ENCODE results near the gene PSMA6. TPM values are rescaled to one million over a fixed set of nuclear protein-coding genes. Genes with fewer than 3 reads are reported as not detected.

The PSMA6 gene
- total and polyA plus RNA-seq, 2 of the 8 experiments (the other 6 are each of a cell fraction or from before 2014, with no cell fraction given) = 180 to 238 TPM

DNA sequence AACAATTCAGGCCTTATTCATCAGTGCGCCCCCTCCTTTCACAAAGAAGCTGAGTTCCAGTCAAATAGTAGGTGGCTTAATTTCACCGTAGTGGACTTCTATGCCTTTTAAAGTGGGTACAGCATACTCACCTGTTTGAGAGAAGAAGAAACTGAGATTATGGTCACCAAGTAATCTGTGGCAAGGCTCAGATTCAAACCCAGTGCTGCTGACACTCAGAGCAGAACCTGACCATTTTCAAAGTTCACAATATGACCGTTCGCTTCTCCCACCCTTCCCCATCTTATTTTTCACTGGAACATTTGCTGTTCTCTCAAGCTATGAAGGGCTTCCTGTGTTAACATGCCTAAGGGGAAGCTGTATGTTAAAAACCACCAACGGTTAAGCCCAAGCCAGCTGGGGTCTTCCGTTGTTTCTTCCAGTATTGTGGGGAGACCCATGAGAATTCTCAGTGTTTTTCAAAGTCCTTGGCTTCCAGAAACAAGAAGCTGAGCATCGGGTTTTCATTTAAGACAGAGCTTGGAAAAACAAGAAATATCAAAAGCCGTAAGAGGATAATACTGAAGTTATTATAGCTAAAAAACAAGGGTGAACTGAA is 6.1 kb upstream of the PSMA6 start:
- no peaks in the 10 kb centered on the region for H4K20me1 ChIP-seq (replicated peaks in 1 of 2; ENCODE audit: control insufficient read depth in 1 of 2, insufficient read depth in 2 of 2, low read length in 2 of 2)
- no peaks in the 10 kb centered on the region for H3K23me2 ChIP-seq (ENCODE audit: low read depth, low read length)
- no peaks in the 10 kb centered on the region for H3K36me3 ChIP-seq (ENCODE audit: control insufficient read depth in 2 of 4, insufficient read depth in 4 of 4, low read length in 3 of 4)
- no peak overlapping the region for H3K14ac ChIP-seq (ENCODE audit: insufficient read length)
- no peak overlapping the region for H2BK5ac ChIP-seq (ENCODE audit: low read depth, low read length)
- no peak overlapping the region for H2AFZ ChIP-seq (ENCODE audit: low read length)
- no peaks in the 10 kb centered on the region for H3K4me1 ChIP-seq (replicated peaks in 1 of 4; ENCODE audit: control insufficient read depth in 3 of 4, insufficient read depth in 4 of 4, low read length in 3 of 4)
- no peak for TF ChIP-seq JUND (IDR thresholded peaks at IDR 0.05; ENCODE audit: low read length)
- TF ChIP-seq EZH2 (IDR thresholded peaks at IDR 0.05; ENCODE audit: low read depth, low read length, severe bottlenecking) = no peak
- TF ChIP-seq RFX5 (IDR thresholded peaks at IDR 0.05; ENCODE audit: borderline replicate concordance, low read depth, low read length) = no peak
- TF ChIP-seq POU5F1 (IDR thresholded peaks at IDR 0.05; ENCODE audit: low read depth, low read length) = no peak
- TF ChIP-seq ZNF274 (IDR thresholded peaks at IDR 0.05; ENCODE audit: borderline replicate concordance, extremely low read depth, low read length) = no peak
- TF ChIP-seq TEAD4 (IDR thresholded peaks at IDR 0.05; ENCODE audit: low read depth, low read length) = no peak
- TF ChIP-seq ATF2 (IDR thresholded peaks at IDR 0.05; ENCODE audit: low read length) = no peak
- TF ChIP-seq FOSL1 (IDR thresholded peaks at IDR 0.05; ENCODE audit: insufficient read depth, low read depth, low read length) = no peak
- TF ChIP-seq USF2 (IDR thresholded peaks at IDR 0.05; ENCODE audit: low read length) = no peak
- no peak for TF ChIP-seq CEBPB (IDR thresholded peaks at IDR 0.05; ENCODE audit: low read depth, low read length)
- no peak for TF ChIP-seq SIX5 (IDR thresholded peaks at IDR 0.05; ENCODE audit: low read depth, low read length)
- no peaks in the 10 kb centered on the region for H3K27me3 ChIP-seq (replicated peaks in 1 of 4; ENCODE audit: control insufficient read depth in 3 of 4, extremely low read depth in 1 of 4, insufficient read depth in 3 of 4, low read length in 3 of 4)
- H3K4me3 ChIP-seq (ENCODE audit: extremely low read depth in 1 of 4, insufficient read depth in 2 of 4, low read depth in 3 of 4, low read length in 4 of 4) = no peak overlapping the region
- no peaks in the 10 kb centered on the region for H3K9me3 ChIP-seq (ENCODE audit: insufficient read depth in 2 of 2, low read depth in 1 of 2, low read length in 1 of 2)
- H3K27ac ChIP-seq (ENCODE audit: low read depth, low read length) = no peak overlapping the region
- FAIRE-seq = no peak
- no peak overlapping the region for H2BK12ac ChIP-seq (ENCODE audit: low read depth, low read length)
- H3K23ac ChIP-seq (ENCODE audit: insufficient read length) = no peak overlapping the region
- H3K4me2 ChIP-seq (ENCODE audit: insufficient read depth in 1 of 2, low read depth in 2 of 2, low read length in 2 of 2) = no peak overlapping the region
- ChIA-PET CTCF (ENCODE audit: partially characterized antibody) (interaction anchor here (0.8 to 1.3 kb wide), 6 partner anchors 9 to 149 kb away, joined by 3 to 6 read pairs (median 4); no protein-coding TSS in a partner anchor), POLR2A (ENCODE audit: partially characterized antibody) (interaction anchor here (1.0 kb wide), 1 partner anchor 118 kb away, joined by 4 read pairs; the partner anchor contains the start of gene NFKBIA)
- no peak overlapping the region for H2BK120ac ChIP-seq (replicated peaks; ENCODE audit: low read depth, low read length)
- 94% methylated on average over 8 of the region's 8 CpGs; no CpG with 5 or more reads in 1 of the 2 experiments for WGBS, 2 experiments (ENCODE audit: extremely low coverage in 1 of 2, insufficient coverage in 1 of 2, insufficient read length in 1 of 2, insufficient replicate concordance in 2 of 2, low coverage in 1 of 2, low lambda C conversion rate in 2 of 2, missing lambda C conversion rate in 1 of 2)
- no peaks in the 10 kb centered on the region for H3K79me2 ChIP-seq (ENCODE audit: control insufficient read depth in 1 of 2, insufficient read depth in 2 of 2, low read length in 2 of 2)
- no peak for DNase-seq (ENCODE audit: low read depth in 1 of 2, low spot score in 2 of 2)
- H4K8ac ChIP-seq (ENCODE audit: extremely low read depth, insufficient read depth, low read length) = no peak overlapping the region
- no peak overlapping the region for H3K4ac ChIP-seq (replicated peaks; ENCODE audit: insufficient read length, low read depth, low read length)
- no peak overlapping the region for H2BK15ac ChIP-seq (ENCODE audit: low read length)
- no peak overlapping the region for H2AK5ac ChIP-seq (ENCODE audit: low read depth, low read length)
- no peak overlapping the region for H3K18ac ChIP-seq (ENCODE audit: extremely low read depth, low read length)
- no peak overlapping the region for H2BK20ac ChIP-seq (ENCODE audit: low read length)
- H4K5ac ChIP-seq (ENCODE audit: insufficient read length, low read depth, low read length) = no peak overlapping the region
- H3K9ac ChIP-seq (replicated peaks in 1 of 4; ENCODE audit: extremely low read depth in 1 of 4, low read depth in 3 of 4, low read length in 3 of 4) = no peak overlapping the region
- H3K79me1 ChIP-seq (ENCODE audit: low read depth, low read length) = no peaks in the 10 kb centered on the region
- H4K91ac ChIP-seq (replicated peaks; ENCODE audit: insufficient read length, low read length) = no peak overlapping the region
- H3K56ac ChIP-seq (replicated peaks; ENCODE audit: insufficient read length, low read depth, low read length) = no peak overlapping the region
